GM12891 (cell line): ENCODE data around the gene SNTB2.

Experiments used
- PAX5 ChIP-seq: IDR thresholded peaks from 2 replicates; pipeline ENCODE4 v1.6.1; 2011; ENCODE audit warnings: low read length, moderate library complexity, mild to moderate bottlenecking; ENCODE audit not compliant: insufficient read depth, severe bottlenecking
- POLR2A ChIP-seq: IDR thresholded peaks from 2 replicates; pipeline ENCODE4 v1.6.1; 2011; ENCODE audit warnings: low read depth, low read length, control low read depth
- POLR2AphosphoS5 ChIP-seq: IDR thresholded peaks from 2 replicates; pipeline ENCODE4 v1.6.1; 2011; ENCODE audit warnings: low read depth, low read length, control low read depth
- POU2F2 ChIP-seq: IDR thresholded peaks from 2 replicates; pipeline ENCODE4 v1.6.1; 2011; ENCODE audit warnings: low read depth, mild to moderate bottlenecking, control low read depth, low read length, moderate library complexity
- SPI1 ChIP-seq: IDR thresholded peaks from 2 replicates; pipeline ENCODE4 v1.6.1; 2011; ENCODE audit warnings: low read depth, low read length, control low read depth
- TAF1 ChIP-seq: IDR thresholded peaks from 2 replicates; pipeline ENCODE4 v1.6.1; 2011; ENCODE audit warnings: low read depth, low read length, control low read depth

- TF ChIP-seq POLR2A (peak; percentile 94), TAF1 (peak; percentile 94), POLR2AphosphoS5 (peak; percentile 89), PAX5 (no peak), SPI1 (peak; percentile 53), POU2F2 (peak; percentile 48; the same call in 1 of the 2 replicates)
These were observed 152.5 kb downstream of the SNTB2 start, which contains the start of the genes COG8 and NIP7 for GRCh38 chr16:69339289-69340094.
